Measurements from ENCODE around the gene SLC33A1. TPM values are rescaled to one million over a fixed set of nuclear protein-coding genes. Genes with fewer than 3 reads are reported as not detected.

SLC33A1 gene
- total and polyA plus RNA-seq, 4 donors, result 13.8 to 75.2 (median 27.0) TPM

DNA sequence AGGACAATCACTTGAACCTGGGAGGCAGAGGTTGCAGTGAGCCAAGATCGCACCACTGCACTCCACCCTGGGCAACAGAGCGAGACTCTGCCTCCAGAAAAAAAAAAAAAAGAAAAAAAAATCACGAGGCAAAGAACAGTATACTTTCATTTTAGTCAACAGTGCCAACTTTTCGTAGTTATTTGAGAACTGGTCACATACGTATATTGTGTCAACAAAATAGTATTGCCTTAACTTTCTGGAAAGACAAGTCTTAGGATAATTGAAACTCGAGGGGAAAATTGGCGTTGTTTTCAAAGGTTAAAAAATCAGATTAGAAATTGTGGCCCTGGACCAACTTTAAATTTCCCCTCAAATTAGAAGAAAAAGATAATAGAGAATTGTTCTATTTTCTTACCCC, 30.1 kb upstream of the SLC33A1 start (continued):
- no peak for TF ChIP-seq REST (IDR thresholded peaks at IDR 0.05)
- no peak for TF ChIP-seq HNF4A (conservative IDR thresholded peaks at IDR 0.05)
- no peak for TF ChIP-seq EGR1 (IDR thresholded peaks at IDR 0.05; ENCODE audit: low read depth in 2 of 2)
- no peak for TF ChIP-seq ATF3 (IDR thresholded peaks at IDR 0.05)
- no peak for TF ChIP-seq TAF1 (conservative IDR thresholded peaks at IDR 0.05)
- no peak for TF ChIP-seq JUND (IDR thresholded peaks at IDR 0.05)
- no peak for TF ChIP-seq MAX (IDR thresholded peaks at IDR 0.05)
- TF ChIP-seq RAD21 (IDR thresholded peaks at IDR 0.05), result no peak

DNA sequence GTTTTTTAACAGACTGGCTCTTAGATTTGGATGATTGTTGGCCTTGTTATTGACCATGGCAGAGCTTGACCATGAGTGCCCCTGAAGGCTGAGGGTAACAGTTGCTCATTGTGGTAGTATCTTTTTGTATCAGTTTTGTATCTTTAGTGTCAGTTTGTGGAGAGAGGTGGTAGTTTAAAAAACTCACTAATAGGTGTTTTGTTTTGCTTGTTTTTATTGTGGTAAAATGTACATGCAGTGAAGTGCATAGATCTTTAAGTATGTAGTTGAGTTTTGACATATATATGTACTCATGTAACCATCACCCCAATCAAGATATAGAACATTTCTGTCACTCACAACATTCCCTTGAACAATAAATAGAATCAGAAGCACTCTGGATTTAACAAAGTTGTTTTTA, 26.1 kb upstream of the SLC33A1 start:
- no peak overlapping the region for H3K9ac ChIP-seq (ENCODE audit: low read depth in 1 of 2, low read length in 2 of 2)
- DNase-seq (ENCODE audit: low spot score), result no peak
- TF ChIP-seq TAF1 (conservative IDR thresholded peaks at IDR 0.05), result no peak
- TF ChIP-seq YY1 (IDR thresholded peaks at IDR 0.05), result no peak
- TF ChIP-seq RXRA (IDR thresholded peaks at IDR 0.05), result no peak
- TF ChIP-seq EGR1 (IDR thresholded peaks at IDR 0.05; ENCODE audit: low read depth in 2 of 2), result no peak
- no peak for TF ChIP-seq HNF4A (conservative IDR thresholded peaks at IDR 0.05)
- no peak for TF ChIP-seq SP1 (IDR thresholded peaks at IDR 0.05)
- TF ChIP-seq JUND (IDR thresholded peaks at IDR 0.05), result no peak
- TF ChIP-seq, protein P1, sequence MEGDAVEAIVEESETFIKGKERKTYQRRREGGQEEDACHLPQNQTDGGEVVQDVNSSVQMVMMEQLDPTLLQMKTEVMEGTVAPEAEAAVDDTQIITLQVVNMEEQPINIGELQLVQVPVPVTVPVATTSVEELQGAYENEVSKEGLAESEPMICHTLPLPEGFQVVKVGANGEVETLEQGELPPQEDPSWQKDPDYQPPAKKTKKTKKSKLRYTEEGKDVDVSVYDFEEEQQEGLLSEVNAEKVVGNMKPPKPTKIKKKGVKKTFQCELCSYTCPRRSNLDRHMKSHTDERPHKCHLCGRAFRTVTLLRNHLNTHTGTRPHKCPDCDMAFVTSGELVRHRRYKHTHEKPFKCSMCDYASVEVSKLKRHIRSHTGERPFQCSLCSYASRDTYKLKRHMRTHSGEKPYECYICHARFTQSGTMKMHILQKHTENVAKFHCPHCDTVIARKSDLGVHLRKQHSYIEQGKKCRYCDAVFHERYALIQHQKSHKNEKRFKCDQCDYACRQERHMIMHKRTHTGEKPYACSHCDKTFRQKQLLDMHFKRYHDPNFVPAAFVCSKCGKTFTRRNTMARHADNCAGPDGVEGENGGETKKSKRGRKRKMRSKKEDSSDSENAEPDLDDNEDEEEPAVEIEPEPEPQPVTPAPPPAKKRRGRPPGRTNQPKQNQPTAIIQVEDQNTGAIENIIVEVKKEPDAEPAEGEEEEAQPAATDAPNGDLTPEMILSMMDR (IDR thresholded peaks at IDR 0.05; ENCODE audit: low read depth, low read length, missing input control), result no peak
- no peak for TF ChIP-seq FOXA2 (IDR thresholded peaks at IDR 0.05)
- TF ChIP-seq FOXA1 (IDR thresholded peaks at IDR 0.05), result no peak
- no peak for TF ChIP-seq NR2F2 (IDR thresholded peaks at IDR 0.05)
- no peak for TF ChIP-seq GABPA (IDR thresholded peaks at IDR 0.05 in 1 of 2, conservative IDR thresholded peaks at IDR 0.05 in 1 of 2)
- H3K27me3 ChIP-seq (ENCODE audit: control insufficient read depth in 4 of 4, insufficient read depth in 4 of 4, low read length in 3 of 4), result no peaks in the 10 kb centered on the region
- no peak overlapping the region for H3K4me3 ChIP-seq (ENCODE audit: low read depth in 1 of 3, low read length in 3 of 3)
- no peaks in the 10 kb centered on the region for H3K9me3 ChIP-seq (ENCODE audit: control insufficient read depth in 4 of 4, low read length in 3 of 4)
- no peaks in the 10 kb centered on the region for H3K36me3 ChIP-seq (ENCODE audit: control insufficient read depth in 4 of 4, insufficient read depth in 3 of 4, low read depth in 1 of 4, low read length in 3 of 4)
- H3K4me1 ChIP-seq (ENCODE audit: control insufficient read depth in 4 of 4, insufficient read depth in 4 of 4, low read length in 3 of 4), result peaks cover 0 to 2% (median 0%) of the 10 kb centered on the region in 4 donors
- no peak overlapping the region for H3K27ac ChIP-seq (ENCODE audit: low read depth in 1 of 2, low read length in 2 of 2)

DNA sequence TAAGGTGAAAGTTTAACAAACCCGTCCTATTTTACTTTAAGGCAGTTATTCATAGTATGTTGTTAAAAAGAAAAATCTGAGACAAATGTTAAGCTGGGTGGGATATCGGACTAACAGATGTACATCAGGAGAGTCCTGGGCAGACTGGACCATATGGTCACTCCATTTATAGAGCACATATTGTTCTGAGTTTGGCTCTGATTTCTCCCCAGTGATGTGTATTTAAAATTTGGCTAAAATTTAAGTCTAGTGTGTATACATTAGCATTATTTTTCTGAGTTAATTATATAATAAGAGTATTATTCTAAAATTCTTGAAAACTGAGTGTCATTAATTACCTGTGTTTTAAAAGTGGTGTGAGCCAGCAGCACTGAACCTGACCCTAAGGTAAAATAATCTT, 22.3 kb upstream of the SLC33A1 start:
- Histone ChIP-seq H3K36me3 (ENCODE audit: control insufficient read depth in 4 of 4, insufficient read depth in 3 of 4, low read depth in 1 of 4, low read length in 3 of 4) (no peaks in the 10 kb centered on the region), H3K4me1 (ENCODE audit: control insufficient read depth in 4 of 4, insufficient read depth in 4 of 4, low read length in 3 of 4) (peaks cover 3 to 13% (median 9%) of the 10 kb centered on the region in 4 donors), H3K27ac (ENCODE audit: low read depth in 1 of 2, low read length in 2 of 2) (no peak overlapping the region), H3K4me3 (ENCODE audit: low read depth in 1 of 3, low read length in 3 of 3) (no peak overlapping the region), H3K27me3 (ENCODE audit: control insufficient read depth in 4 of 4, insufficient read depth in 4 of 4, low read length in 3 of 4) (no peaks in the 10 kb centered on the region), H3K9ac (ENCODE audit: low read depth in 1 of 2, low read length in 2 of 2) (no peak overlapping the region), H3K9me3 (ENCODE audit: control insufficient read depth in 4 of 4, low read length in 3 of 4) (no peaks in the 10 kb centered on the region)
- no peak for DNase-seq (ENCODE audit: low spot score)
- TF ChIP-seq JUND (IDR thresholded peaks at IDR 0.05) (no peak), HNF4G (IDR thresholded peaks at IDR 0.05) (no peak)
- WGBS, result 91% methylated on average over 2 of the region's 2 CpGs
